IMR-90 (cell line): Measurements from ENCODE around the gene STAB1.

Experiments
- RAD21 ChIP-seq: IDR thresholded peaks from 2 replicates; pipeline ENCODE4 v1.6.1; 2012; ENCODE audit warnings: low read length, improper control_type of control experiment
- RFX5 ChIP-seq: IDR thresholded peaks from 2 replicates; pipeline ENCODE4 v1.8.0; 2012; ENCODE audit warnings: low read depth, mild to moderate bottlenecking, low read length, moderate library complexity
- TF ChIP-seq, protein P1 (sequence below): conservative IDR thresholded peaks from 2 replicates; pipeline ENCODE4 v1.5.1; 2012; ENCODE audit warnings: mild to moderate bottlenecking, low read depth, low read length, improper control_type of control experiment

DNA sequence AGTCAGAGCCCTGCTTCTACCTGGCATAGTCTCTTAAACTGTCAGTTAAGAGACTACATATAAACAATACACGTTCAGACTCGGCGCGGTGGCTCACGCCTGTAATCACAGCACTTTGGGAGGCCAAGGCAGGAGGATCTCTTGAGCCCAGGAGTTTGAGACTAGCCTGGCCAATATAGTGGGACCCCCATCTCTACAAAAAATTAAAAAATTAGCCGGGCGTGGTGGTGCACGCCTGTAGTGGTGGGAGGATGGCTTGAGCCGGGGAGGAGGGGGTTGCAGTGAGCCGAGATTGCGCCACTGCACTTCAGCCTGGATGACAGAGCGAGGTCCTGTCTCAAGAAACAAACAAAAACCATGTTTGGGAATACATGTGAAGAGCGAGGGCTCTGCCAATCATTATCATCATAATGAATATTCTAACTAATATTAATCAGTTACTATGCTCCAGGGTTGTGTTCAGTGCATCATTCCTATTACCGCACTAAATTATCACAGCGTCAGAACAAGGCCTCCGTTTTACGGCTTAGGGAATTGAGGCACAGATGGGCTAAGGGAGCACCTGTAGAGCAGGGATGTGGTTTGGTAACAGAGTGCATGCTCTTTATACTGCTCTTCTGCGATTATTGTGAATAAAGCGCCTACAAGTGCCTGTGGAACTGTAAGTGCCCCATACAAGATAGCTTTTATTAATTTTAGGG lies 40.4 kb downstream of the STAB1 start:
- TF ChIP-seq RFX5 (no peak), RAD21 (no peak)
- TF ChIP-seq, protein P1, sequence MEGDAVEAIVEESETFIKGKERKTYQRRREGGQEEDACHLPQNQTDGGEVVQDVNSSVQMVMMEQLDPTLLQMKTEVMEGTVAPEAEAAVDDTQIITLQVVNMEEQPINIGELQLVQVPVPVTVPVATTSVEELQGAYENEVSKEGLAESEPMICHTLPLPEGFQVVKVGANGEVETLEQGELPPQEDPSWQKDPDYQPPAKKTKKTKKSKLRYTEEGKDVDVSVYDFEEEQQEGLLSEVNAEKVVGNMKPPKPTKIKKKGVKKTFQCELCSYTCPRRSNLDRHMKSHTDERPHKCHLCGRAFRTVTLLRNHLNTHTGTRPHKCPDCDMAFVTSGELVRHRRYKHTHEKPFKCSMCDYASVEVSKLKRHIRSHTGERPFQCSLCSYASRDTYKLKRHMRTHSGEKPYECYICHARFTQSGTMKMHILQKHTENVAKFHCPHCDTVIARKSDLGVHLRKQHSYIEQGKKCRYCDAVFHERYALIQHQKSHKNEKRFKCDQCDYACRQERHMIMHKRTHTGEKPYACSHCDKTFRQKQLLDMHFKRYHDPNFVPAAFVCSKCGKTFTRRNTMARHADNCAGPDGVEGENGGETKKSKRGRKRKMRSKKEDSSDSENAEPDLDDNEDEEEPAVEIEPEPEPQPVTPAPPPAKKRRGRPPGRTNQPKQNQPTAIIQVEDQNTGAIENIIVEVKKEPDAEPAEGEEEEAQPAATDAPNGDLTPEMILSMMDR: no peak
